ENCODE data around the gene ZNF607.

DNA sequence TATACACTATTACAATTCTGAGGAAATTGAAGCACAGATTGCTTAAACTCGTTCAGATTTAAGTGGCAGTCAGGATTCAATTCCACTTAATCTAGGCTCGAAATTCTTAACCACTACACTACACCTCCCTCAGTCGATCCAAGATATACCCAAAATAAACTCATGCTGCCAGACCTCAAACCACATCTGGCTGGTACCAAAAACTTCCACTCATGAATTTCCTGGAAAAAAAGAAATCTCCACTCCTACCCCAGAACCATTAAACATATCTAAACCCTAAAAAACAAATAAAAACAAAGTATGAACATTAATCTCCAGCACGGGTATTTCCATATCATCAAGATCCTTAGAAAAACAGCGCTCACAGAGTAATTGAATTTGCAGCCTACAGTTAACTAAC, 65.4 kb downstream of the ZNF607 start:
- TF ChIP-seq EZH2 (IDR thresholded peaks at IDR 0.05) = no peak
- no peak for TF ChIP-seq POLR2AphosphoS5 (IDR thresholded peaks at IDR 0.05; ENCODE audit: borderline replicate concordance, low read depth, low read length)
